Measurements from ENCODE around the gene HMX3. TPM values are rescaled to one million over a fixed set of nuclear protein-coding genes. Genes with fewer than 3 reads are reported as not detected.

Gene HMX3
- total and polyA plus RNA-seq, 2 experiments from 2014 or later = 0.35 TPM; not detected in 1

GRCh38 chr10:123166618-123167017 lies 30.8 kb downstream of the HMX3 start:
- DNase-seq (ENCODE audit: low spot score) = no peak
- Mint-ChIP-seq H3K9me3 (no peaks in the 10 kb centered on the region), H3K36me3 (ENCODE audit: low read depth) (peaks cover 69% of the 10 kb centered on the region), H3K4me3 (no peak overlapping the region), H3K4me1 (no peaks in the 10 kb centered on the region; the same call in 2 of the 3 replicates), H3K27me3 (ENCODE audit: insufficient read depth, low read depth, poor library complexity) (no peaks in the 10 kb centered on the region), H3K27ac (no peak overlapping the region)
- no peaks in the 10 kb centered on the region for H3K9me2 ChIP-seq (ENCODE audit: insufficient read depth)
- no peak overlapping the region for H3K4me2 ChIP-seq
- no peak overlapping the region for H2AFZ ChIP-seq
- no peak overlapping the region for H3K27ac ChIP-seq (ENCODE audit: low read depth)
- no peaks in the 10 kb centered on the region for H3K27me3 ChIP-seq (ENCODE audit: insufficient read depth)
- H3K79me2 ChIP-seq (replicated peaks; ENCODE audit: insufficient read depth) = peaks cover 82% of the 10 kb centered on the region
- peaks cover 28% of the 10 kb centered on the region for H3K36me3 ChIP-seq (ENCODE audit: insufficient read depth)
- H3K4me1 ChIP-seq (ENCODE audit: insufficient read depth) = 0 out of 2 replicates have a peak, but pooled peaks cover 4% of the 10 kb centered on the region
- ATAC-seq = no peak
- TF ChIP-seq ZNF331 (CRISPR knock-in tag; IDR thresholded peaks at IDR 0.05; ENCODE audit: low read depth) (no peak), POLR2AphosphoS5 (IDR thresholded peaks at IDR 0.05; ENCODE audit: low read depth) (no peak), JUNB (IDR thresholded peaks at IDR 0.05; ENCODE audit: unreplicated experiment) (no peak), NANOG (IDR thresholded peaks at IDR 0.05; ENCODE audit: borderline replicate concordance) (no peak), CTCF (conservative IDR thresholded peaks at IDR 0.05; ENCODE audit: low read depth in 2 of 2) (no peak), STAT1 (IDR thresholded peaks at IDR 0.05; ENCODE audit: unreplicated experiment) (no peak), CREB1 (CRISPR knock-in tag; IDR thresholded peaks at IDR 0.05; ENCODE audit: low read depth) (no peak), ZNF462 (CRISPR knock-in tag; IDR thresholded peaks at IDR 0.05) (no peak), ETS1 (IDR thresholded peaks at IDR 0.05) (no peak), ZNF114 (CRISPR knock-in tag; IDR thresholded peaks at IDR 0.05) (no peak), EZH2 (IDR thresholded peaks at IDR 0.05; ENCODE audit: low read depth, unreplicated experiment) (no peak), REST (IDR thresholded peaks at IDR 0.05; ENCODE audit: unreplicated experiment) (no peak), EZH2phosphoT487 (IDR thresholded peaks at IDR 0.05; ENCODE audit: unreplicated experiment) (no peak)
- H4K20me1 ChIP-seq (replicated peaks; ENCODE audit: insufficient read depth) = peaks cover 61% of the 10 kb centered on the region
- H3F3A ChIP-seq (replicated peaks; ENCODE audit: low read depth) = no peaks in the 10 kb centered on the region
- no peak overlapping the region for H3K4me3 ChIP-seq

Measured in GM23338 (cell line).